SK-MEL-5 (cell line): ENCODE data around the gene MTFR1L. TPM values are rescaled to one million over a fixed set of nuclear protein-coding genes. Genes with fewer than 3 reads are reported as not detected.

Experiments used
- DNase-seq: peaks from one replicate; pipeline ENCODE4 v3.0.0-alpha.2; 2016; ENCODE audit warnings: low read depth, low spot score
- in situ Hi-C: cut with HindIII; loops from 2 replicates; pipeline ENCODE4 v1.10.0; 2016; ENCODE audit warnings: low sequenced_read_pairs, high pct_unique_total_duplicates, low pct_unique_long_range_greater_than_20kb
- total RNA-seq: library from RNA; depleted of rRNA; stranded (reverse); fragments of >200 nt; shearing (Covaris generic); gene quantifications from 2 replicates; pipeline ENCODE4 v1.2.3, GENCODE V29; 2014

MTFR1L gene
- total RNA-seq, 1 experiment from 2014 or later, result 41.6 TPM

GRCh38 chr1:25867210-25867991 lies 47.6 kb downstream of the MTFR1L start:
- no peak for DNase-seq
- in situ Hi-C loops, result no loop called here

GRCh38 chr1:25869909-25870606 lies 50.3 kb downstream of the MTFR1L start:
- no peak for DNase-seq
- in situ Hi-C loops, result no loop called here

- DNase-seq, result no peak
- in situ Hi-C loops, result no loop called here
These were observed 50.9 kb downstream of the MTFR1L start for GRCh38 chr1:25870614-25871013.

- in situ Hi-C loops, result no loop called here
- no peak for DNase-seq
These were observed 51.4 kb downstream of the MTFR1L start for GRCh38 chr1:25871086-25871703.

GRCh38 chr1:25871704-25872494 lies 52.1 kb downstream of the MTFR1L start:
- in situ Hi-C loops, result no loop called here
- no peak for DNase-seq

GRCh38 chr1:25872713-25873112 lies 53.0 kb downstream of the MTFR1L start:
- DNase-seq, result no peak
- in situ Hi-C loops, result no loop called here

- in situ Hi-C loops, result no loop called here
- DNase-seq, result no peak
These were observed 53.4 kb downstream of the MTFR1L start for GRCh38 chr1:25873120-25873519.

GRCh38 chr1:25874209-25874608 lies 54.5 kb downstream of the MTFR1L start:
- in situ Hi-C loops, result no loop called here
- no peak for DNase-seq

- DNase-seq, result no peak
- in situ Hi-C loops, result no loop called here
These were observed 54.9 kb downstream of the MTFR1L start for GRCh38 chr1:25874635-25875153.

GRCh38 chr1:25875154-25875855 lies 55.6 kb downstream of the MTFR1L start, which contains the start of gene PAQR7:
TSS of gene PAQR7 (minus strand) at chr1:25875708. CDS start at chr1:25863839, 11,869 bp downstream.
- peak; percentile 37 for DNase-seq
- in situ Hi-C loops, result no loop called here

- DNase-seq, result no peak
- in situ Hi-C loops, result no loop called here
These were observed 56.3 kb downstream of the MTFR1L start for GRCh38 chr1:25875856-25876692.

GRCh38 chr1:25876693-25877077 lies 56.9 kb downstream of the MTFR1L start:
- no peak for DNase-seq
- in situ Hi-C loops, result no loop called here

- in situ Hi-C loops, result no loop called here
- DNase-seq, result no peak
These were observed 57.4 kb downstream of the MTFR1L start for GRCh38 chr1:25877155-25877554.

- DNase-seq, result no peak
- in situ Hi-C loops, result no loop called here
These were observed 58.9 kb downstream of the MTFR1L start for GRCh38 chr1:25878690-25879089.

GRCh38 chr1:25879675-25880074 lies 59.9 kb downstream of the MTFR1L start:
- in situ Hi-C loops, result no loop called here
- DNase-seq, result no peak

- no peak for DNase-seq
These were observed 60.8 kb downstream of the MTFR1L start for GRCh38 chr1:25880518-25880917.

More at GRCh38 chr1:25880518-25880917, 60.8 kb downstream of the MTFR1L start:
- in situ Hi-C loops, result no loop called here
